PC-9 (cell line): ENCODE data around the gene DOCK9.

Source experiments
- CTCF ChIP-seq: fragments of 200-600 bp; sonication (generic); conservative IDR thresholded peaks from 2 replicates; pipeline ENCODE4 v1.6.1; 2017; ENCODE audit warnings: mixed run types, antibody characterized with exemption, mild to moderate bottlenecking, moderate library complexity
- EZH2 ChIP-seq: fragments of 200-600 bp; sonication (generic); IDR thresholded peaks from 2 replicates; pipeline ENCODE4 v1.8.0; 2017; ENCODE audit warnings: antibody characterized with exemption, low read depth

- TF ChIP-seq CTCF: no peak
- no peak for TF ChIP-seq EZH2
These were observed 124.1 kb downstream of the DOCK9 start for GRCh38 chr13:98853771-98854221.
